Epidermal melanocyte (primary cell): ENCODE data around the gene UBN1.

Source experiments
- DNase-seq: peaks from one replicate; pipeline ENCODE4 v3.0.0; 2011; ENCODE audit warnings: low spot score; ENCODE audit not compliant: insufficient read length

UBN1 gene

DNA sequence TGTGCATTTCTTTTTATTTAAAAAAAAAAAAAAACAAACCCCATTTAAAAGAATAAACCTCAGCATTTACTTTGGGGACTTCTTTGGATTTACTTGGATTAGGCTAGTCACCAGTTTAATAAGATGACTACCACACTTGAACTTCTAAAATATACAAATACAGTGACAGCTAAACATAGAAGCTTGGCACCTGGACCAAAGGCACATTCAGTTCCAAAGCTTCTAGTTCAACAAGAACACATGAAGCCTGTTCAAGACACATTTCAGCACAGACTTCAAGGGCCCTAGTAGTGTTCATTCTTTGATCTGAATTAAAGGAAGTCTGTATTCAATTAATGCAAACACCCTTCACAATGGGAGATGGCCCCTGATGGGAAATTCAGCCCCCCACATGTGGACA lies 33.2 kb upstream of the UBN1 start:
- DNase-seq: no peak

- DNase-seq: no peak
Measured at GRCh38 chr16:4814542-4815173, 32.6 kb upstream of the UBN1 start.

GRCh38 chr16:4820652-4821051 lies 26.6 kb upstream of the UBN1 start:
- no peak for DNase-seq

DNA sequence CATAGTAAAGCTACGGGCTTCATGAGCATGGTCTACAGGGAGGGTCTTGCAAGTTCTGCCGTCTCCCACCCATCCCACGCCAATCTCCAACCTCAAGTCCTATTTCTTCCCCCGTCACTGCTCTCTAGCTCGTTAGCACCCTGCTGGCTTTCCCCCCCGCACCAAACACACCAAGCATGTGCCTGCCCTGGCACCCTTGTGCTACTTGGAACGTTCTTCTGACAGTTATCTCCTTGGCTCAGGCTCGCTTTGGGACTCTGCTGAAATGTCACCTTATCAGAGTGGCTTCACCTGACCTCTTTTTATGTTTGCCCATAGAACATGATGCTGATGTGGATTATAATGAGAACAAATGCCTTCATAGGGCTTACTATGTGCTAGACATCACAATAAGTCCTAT lies 22.1 kb upstream of the UBN1 start:
- no peak for DNase-seq

DNA sequence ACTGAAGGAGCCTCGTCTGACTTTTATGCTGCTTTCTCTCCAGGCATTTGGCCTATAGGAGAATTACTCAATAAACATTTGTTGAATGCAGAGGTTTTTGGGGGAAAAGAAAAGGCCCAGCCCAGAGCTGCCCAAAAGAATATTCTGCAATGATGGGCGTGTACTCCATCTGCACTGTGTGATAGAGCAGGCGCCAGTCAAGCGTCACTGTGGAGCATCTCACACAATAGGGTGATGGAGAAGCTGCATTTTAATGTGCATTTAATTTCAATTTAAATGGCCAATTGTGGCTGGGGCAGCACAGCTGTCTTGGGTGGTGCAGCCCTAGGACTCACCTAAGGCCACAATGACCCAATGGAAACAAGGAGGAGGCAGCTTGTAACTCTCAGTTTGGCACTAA lies 20.8 kb upstream of the UBN1 start:
- no peak for DNase-seq

DNA sequence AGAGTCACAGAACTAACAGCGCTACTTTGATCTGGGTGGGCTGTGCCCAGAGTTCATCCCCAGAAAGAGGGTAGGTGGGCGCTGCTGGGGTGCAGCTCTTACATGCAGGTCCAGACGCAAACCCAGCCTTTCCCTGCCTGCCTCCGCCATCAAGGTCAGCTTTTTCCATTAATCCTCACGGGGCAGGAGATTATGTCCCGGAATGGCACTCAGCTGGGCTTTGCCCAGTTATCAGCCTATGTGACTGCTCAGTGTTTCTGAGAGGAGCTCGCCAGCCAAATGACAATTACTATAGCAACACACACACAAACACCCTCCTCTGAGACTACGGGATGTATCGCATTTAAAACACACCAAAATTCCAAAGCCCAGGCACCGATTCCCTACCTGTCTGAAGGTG lies 20.3 kb upstream of the UBN1 start:
- no peak for DNase-seq

DNA sequence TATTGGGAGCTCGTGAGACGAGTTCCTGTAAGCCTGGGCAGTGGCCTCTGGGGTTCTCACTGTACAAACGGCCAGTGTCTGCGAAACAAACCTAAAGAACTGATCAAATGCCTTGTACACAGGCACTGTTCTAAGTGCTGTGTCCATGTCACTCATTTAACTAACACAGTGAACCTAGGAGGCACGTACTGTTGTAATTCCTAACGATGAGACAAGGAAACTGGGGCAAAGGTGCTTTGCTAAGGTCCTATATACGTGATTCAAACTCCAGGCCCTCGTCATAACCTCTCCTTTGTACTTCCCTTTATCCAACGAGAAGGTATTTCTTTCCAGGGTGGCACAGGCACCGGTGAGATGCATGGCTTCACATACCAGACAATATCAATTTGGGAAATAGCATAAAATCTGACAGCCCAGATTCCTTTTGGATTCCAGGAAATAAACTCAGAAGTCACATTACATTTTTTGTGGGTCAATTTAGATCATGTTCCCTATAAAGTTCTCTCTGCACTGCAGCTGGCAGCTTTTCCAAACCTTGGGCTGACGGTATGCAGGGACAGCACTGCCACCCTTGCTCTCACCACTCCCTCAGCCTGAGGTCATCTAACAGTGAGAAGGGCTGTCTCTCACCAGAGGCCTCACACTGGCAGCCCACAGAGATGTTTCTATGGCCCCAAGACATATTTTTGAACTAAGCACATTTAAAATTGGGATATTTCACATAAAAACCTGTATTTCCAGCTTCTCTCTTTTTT lies 18.5 kb upstream of the UBN1 start:
- DNase-seq: no peak

GRCh38 chr16:4830408-4830807 lies 16.9 kb upstream of the UBN1 start:
- DNase-seq: no peak

GRCh38 chr16:4831616-4832015 lies 15.7 kb upstream of the UBN1 start:
- DNase-seq: no peak

GRCh38 chr16:4832698-4833343 lies 14.5 kb upstream of the UBN1 start:
- DNase-seq: no peak

DNA sequence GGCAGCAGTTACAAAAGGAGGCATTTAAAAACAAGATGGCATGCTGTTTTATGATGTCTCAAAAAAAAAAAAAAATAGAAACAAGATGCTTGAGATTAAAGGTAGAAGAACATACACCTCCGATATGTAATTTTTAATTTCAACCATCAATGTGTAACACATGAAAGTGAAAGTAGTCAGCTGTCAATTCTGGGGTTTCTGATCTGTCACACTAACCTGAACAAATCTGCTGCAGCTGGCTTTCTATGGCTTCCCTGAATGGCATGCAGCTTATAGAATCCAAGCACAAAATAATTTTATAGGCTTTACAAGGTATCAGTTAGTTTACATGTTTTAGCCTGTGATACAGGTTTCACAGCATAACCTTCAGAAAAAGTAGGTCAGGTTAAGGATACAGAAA lies 13.7 kb upstream of the UBN1 start:
- DNase-seq: no peak

- DNase-seq: no peak
Measured at GRCh38 chr16:4836727-4837126, 10.6 kb upstream of the UBN1 start.

- DNase-seq: no peak
Measured at GRCh38 chr16:4837733-4838501, 9.4 kb upstream of the UBN1 start.

DNA sequence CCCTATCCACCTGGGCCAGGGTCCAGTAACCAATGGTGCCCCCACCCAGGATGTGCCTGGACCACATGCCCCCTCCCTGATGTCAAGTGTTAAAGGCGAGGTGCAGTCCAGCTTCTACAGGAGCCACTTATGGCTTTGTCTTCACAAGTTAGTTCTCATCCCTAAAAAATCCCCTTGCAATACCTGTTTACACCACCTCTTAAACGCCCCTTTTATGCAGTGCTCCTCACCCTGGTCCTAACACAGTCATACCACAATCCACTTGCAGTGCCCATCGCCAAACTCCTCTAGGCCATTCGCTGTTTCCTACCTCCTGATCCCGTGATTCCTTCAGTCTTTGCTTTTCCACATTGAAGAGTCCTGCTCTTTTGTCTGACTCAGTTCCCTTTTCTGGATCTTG lies 7.3 kb upstream of the UBN1 start:
- no peak for DNase-seq

- DNase-seq: no peak
Measured at GRCh38 chr16:4840984-4841383, 6.3 kb upstream of the UBN1 start.

DNA sequence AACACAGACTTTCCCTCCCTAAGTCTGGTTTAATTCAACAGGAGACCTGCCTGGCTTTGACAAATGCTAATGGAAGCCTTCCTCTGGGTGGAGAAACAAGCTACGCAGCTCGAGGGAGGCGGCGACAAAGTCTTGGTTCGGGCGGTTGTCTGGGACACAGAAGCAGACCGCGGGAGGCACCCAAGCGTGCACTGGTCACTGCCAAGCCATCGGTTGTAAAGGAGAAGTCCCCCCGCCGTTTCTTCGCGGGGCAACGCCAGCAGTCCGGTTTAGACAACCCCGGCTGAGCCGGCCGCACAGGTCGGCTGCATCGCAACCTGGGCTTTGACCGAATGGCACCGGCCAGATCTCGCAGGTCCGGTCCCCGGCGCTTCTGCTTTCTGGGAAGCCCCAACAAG lies 779 bp upstream of the UBN1 start:
- DNase-seq: no peak

DNA sequence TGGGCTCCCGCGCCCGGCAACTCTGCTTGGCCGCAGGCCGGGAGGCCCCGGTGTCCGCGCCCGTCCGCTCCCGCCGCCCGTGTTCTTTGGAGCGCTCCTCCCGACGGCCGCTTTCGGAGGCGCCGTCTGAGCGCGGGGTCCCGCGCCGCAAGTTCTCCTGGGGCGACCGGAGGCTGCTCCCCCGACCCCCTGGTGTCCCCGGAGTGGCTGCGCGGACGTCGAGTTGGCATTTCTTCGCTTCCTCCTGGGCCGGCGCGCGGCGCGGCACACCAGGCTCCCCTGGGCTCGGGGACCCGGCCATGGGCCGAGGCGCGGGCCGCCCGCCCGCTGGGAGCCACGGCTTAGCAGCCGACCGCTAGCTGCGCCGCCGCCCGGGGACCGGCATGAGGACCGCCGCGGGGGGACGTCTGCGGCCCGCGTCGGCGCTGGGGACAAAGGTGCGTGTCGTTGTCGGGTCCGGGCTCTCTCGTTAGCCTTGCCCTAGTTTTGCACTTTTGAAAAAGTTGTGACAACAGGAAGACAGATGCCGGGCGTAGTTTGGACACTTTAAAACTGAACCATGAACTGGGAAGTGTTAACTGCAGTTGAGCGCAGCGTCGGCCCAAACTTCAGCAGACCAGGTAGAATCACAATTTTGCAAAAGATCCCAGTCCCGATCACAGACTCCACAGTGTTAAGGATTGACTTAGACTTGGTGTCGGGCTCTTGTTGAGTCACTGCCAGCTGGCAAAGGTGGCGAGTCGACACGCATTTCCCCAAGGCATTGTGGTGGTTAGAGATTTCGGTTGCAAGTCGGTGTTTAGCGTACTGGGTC lies 700 bp downstream of the UBN1 start:
- DNase-seq: no peak

DNA sequence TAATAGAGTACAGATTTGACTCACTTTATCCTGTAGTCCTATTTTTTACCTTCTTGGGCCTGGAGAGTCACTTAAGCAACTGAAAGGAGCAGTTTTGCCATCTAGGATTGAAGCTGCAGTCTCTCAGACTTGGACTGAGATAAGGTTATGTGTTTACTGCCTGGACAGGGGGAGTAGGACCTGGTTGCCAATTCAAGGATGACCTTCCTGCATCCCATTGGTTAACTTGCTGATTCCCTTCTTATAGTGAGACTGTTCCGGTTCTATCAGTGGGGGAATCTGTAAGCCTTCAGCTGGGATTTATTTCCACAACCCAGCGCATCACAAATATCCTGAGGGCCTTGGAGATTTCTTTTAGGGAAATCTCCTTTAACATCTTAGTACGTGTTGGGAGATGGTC lies 2.9 kb downstream of the UBN1 start:
- DNase-seq: no peak

DNA sequence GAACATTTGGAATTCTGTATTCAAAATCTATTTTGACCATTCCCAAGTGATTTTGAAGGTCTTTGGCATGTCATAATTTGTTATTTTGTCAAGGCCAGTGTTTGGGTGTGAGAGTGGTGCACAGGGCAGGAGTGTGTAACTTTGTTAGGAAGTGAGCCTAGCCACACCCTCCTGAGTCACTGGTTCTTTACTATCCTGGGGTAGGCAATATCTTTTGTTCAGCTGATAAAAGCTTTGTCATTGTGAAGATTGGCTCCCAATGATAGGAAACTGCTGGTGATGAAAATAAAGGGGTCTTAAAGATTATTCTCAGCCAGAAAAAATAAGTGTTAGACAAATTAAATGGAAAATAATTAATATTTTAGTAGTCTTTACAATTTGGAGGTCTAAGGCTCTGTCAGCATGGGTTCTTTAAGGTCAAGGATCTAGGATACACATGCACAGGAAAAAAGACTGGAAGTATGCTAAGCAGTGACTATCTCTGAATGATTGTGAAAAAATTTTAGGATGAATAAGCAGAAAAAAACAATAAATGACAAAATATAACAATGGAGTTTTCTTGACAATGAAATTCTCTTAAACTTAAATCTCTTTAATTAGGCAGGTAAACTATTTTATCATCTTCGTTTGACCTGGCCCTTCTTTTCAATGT lies 5.1 kb downstream of the UBN1 start:
- DNase-seq: no peak

DNA sequence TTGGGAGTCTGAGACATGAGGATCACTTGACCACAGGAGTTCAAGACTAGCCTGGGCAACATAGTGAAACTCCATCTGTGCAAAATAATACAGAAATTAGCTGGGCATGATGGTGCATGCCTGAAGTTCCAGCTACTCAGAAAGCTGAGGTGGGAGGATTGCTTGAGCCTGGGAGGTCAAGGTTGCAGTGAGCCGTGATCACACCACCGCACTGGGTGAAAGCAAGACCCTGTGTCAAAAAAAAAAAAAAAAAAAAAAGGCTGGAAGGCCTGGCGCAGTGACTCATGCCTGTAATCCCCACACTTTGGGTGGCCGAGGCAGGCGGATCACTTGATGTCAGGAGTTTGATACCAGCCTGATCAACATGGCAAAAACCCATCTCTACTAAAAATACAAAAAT lies 8.1 kb downstream of the UBN1 start:
- no peak for DNase-seq

DNA sequence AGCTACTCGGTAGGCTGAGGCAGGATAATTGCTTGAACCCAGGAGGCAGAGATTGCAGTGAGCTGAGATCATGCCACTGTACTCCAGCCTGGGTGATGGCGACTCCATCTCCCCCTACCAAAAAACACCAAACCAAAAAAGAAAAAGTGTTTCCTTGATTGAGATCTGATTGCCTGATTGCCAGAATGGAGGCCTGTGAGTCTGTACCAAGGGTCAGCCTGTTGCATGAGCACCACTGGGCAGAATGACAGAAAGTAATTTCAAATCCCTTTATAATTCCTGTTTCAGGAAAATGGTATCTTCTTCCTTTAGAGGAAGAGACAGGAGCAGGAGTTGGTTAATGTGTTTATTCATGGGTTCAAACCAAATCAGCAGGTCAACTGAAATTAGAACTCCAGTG lies 8.5 kb downstream of the UBN1 start:
- DNase-seq: no peak
